ENCODE results near the gene COX6B2. TPM values are rescaled to one million over a fixed set of nuclear protein-coding genes. Genes with fewer than 3 reads are reported as not detected.

COX6B2 gene
- total and polyA plus RNA-seq, 12 donors: 0.17 to 0.18 TPM; not detected in 10

- Histone ChIP-seq H3K4me3 (no peak overlapping the region), H3K27ac (no peak overlapping the region), H3K9me3 (replicated peaks in 1 of 3) (no peaks in the 10 kb centered on the region), H3K27me3 (no peaks in the 10 kb centered on the region), H3K4me1 (replicated peaks in 1 of 2) (peaks cover 0 to 3% of the 10 kb centered on the region in 2 donors), H3K36me3 (replicated peaks in 1 of 2) (no peaks in the 10 kb centered on the region)
- TF ChIP-seq POLR2A (IDR thresholded peaks at IDR 0.05) (no peak), CTCF (IDR thresholded peaks at IDR 0.05) (no peak)
- intact Hi-C loops (cut with DNase I): no loop called here
- DNase-seq: no peak
- WGBS, 4 donors: 80 to 89% (median 83%) methylated on average over 6 to 7 of the region's 7 CpGs
Observed at GRCh38 chr19:55310498-55310897, 44.0 kb downstream of the COX6B2 start.

- no peak for DNase-seq
- H3K36me3 ChIP-seq (replicated peaks in 1 of 2): no peaks in the 10 kb centered on the region
- no peaks in the 10 kb centered on the region for H3K9me3 ChIP-seq (replicated peaks in 1 of 3)
- no peak overlapping the region for H3K4me3 ChIP-seq
- no peak overlapping the region for H3K27ac ChIP-seq
- H3K27me3 ChIP-seq: no peaks in the 10 kb centered on the region
- intact Hi-C loops (cut with DNase I): no loop called here
- H3K4me1 ChIP-seq (replicated peaks in 1 of 2): peaks cover 0 to 3% of the 10 kb centered on the region in 2 donors
- TF ChIP-seq CTCF (IDR thresholded peaks at IDR 0.05) (no peak), POLR2A (IDR thresholded peaks at IDR 0.05) (no peak)
- 94 to 97% (median 96%) methylated on average over 3 to 5 of the region's 5 CpGs for WGBS, 4 donors
Observed at GRCh38 chr19:55309448-55309847, 45.1 kb downstream of the COX6B2 start.

- DNase-seq: no peak
- 94 to 98% (median 96%) methylated on average over 6 to 11 of the region's 11 CpGs for WGBS, 4 donors
- intact Hi-C loops (cut with DNase I): no loop called here
- Histone ChIP-seq H3K27ac (no peak overlapping the region), H3K9me3 (replicated peaks in 1 of 3) (no peaks in the 10 kb centered on the region), H3K4me3 (no peak overlapping the region), H3K36me3 (replicated peaks in 1 of 2) (peaks cover 0 to 8% of the 10 kb centered on the region in 2 donors), H3K27me3 (no peaks in the 10 kb centered on the region), H3K4me1 (replicated peaks in 1 of 2) (peaks cover 0 to 3% of the 10 kb centered on the region in 2 donors)
- TF ChIP-seq POLR2A (IDR thresholded peaks at IDR 0.05): no peak
- no peak for TF ChIP-seq CTCF (IDR thresholded peaks at IDR 0.05)
Observed at GRCh38 chr19:55308281-55308680, 46.2 kb downstream of the COX6B2 start.

- WGBS, 4 donors: 31 to 80% (median 53%) methylated on average over 2 to 3 of the region's 3 CpGs
- H3K9me3 ChIP-seq (replicated peaks in 1 of 3): no peaks in the 10 kb centered on the region
- intact Hi-C loops (cut with DNase I): no loop called here
Observed at GRCh38 chr19:55306712-55307111, 47.8 kb downstream of the COX6B2 start.

More at GRCh38 chr19:55306712-55307111, 47.8 kb downstream of the COX6B2 start:
- H3K4me3 ChIP-seq: peak overlapping the region in 1 of 4 donors; percentile 37
- H3K27ac ChIP-seq: peak overlapping the region in 2 of 5 donors; percentile 37 to 65
- DNase-seq: no peak
- H3K4me1 ChIP-seq (replicated peaks in 1 of 2): peaks cover 3% of the 10 kb centered on the region in 2 donors
- H3K27me3 ChIP-seq: no peaks in the 10 kb centered on the region
- peaks cover 0 to 12% of the 10 kb centered on the region in 2 donors for H3K36me3 ChIP-seq (replicated peaks in 1 of 2)
- TF ChIP-seq CTCF (IDR thresholded peaks at IDR 0.05) (no peak), POLR2A (IDR thresholded peaks at IDR 0.05) (no peak)
